ENCODE measurements around the gene SPON1. TPM values are rescaled to one million over a fixed set of nuclear protein-coding genes. Genes with fewer than 3 reads are reported as not detected.
"Not testable (repeated sequence)": the region's sequence is repeated elsewhere in the genome, so short reads cannot be mapped to it uniquely, and the experiment has no call there.

SPON1 gene
- 1.1 and 1.3 TPM in 2 replicates for total RNA-seq

DNA sequence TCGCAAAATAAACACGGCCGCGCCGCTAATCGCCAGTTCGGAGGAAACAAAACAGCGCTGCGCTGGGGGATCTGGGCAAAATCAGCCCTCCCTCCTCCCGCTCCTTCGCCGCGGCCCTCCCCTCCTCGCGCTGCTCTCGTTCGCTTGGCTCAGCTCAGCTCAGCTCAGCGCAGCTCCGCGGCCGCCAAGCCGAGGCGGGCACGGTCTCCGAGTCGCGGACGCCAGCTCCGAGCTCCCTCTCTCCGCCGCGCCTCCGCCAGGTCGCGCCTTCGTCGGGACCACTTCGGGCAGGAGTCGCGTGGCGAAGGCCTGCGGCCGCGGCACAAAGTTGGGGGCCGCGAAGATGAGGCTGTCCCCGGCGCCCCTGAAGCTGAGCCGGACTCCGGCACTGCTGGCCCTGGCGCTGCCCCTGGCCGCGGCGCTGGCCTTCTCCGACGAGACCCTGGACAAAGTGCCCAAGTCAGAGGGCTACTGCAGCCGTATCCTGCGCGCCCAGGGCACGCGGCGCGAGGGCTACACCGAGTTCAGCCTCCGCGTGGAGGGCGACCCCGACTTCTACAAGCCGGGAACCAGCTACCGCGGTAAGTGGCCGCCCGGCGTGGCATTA, at the start of gene SPON1:
TSS of gene SPON1 (plus strand) at position 162 of the 607 bp plus-strand sequence. CDS start at position 344, 182 bp downstream.
- intact Hi-C loops (cut with micrococcal nuclease): no loop called here

DNA sequence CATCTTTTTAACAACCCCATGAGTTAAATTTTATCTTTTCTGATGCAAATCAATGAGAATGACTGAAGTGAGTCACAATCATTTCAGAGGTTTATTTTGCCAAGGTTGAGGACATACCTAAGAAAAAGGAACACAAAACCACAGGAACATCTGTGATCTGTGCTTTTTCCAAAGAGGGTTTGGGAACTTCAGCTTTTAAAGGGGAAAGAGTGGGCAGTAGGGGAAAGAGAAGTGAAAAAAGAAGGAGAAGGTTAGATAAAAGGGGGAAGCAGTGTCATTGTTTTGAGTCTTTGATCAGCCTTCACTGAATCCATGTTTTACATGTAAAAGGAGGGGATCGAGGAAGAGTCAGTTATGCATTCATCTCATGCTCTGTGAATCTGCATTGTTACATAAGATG, 45.3 kb upstream of the SPON1 start:
- intact Hi-C loops (cut with micrococcal nuclease): no loop called here

DNA sequence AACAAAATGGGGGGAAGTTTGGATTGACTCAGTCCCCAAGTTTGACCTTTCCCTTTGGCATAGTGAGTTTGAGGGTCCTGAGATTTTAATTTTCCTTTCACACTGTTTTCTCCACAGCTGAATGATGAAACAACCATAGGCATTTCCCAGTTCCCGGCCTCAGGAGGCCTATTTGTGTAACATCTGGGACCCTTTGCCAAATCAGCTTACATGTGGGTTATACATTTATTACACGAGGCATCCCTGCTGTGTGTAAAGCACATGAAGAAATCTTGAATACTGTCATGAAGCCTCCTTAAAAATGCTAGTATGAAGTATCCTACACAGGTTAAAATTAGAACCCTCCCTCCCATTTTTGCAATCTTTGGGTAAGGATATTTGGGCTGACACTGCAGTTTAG, 44.6 kb upstream of the SPON1 start:
- intact Hi-C loops (cut with micrococcal nuclease): no loop called here

DNA sequence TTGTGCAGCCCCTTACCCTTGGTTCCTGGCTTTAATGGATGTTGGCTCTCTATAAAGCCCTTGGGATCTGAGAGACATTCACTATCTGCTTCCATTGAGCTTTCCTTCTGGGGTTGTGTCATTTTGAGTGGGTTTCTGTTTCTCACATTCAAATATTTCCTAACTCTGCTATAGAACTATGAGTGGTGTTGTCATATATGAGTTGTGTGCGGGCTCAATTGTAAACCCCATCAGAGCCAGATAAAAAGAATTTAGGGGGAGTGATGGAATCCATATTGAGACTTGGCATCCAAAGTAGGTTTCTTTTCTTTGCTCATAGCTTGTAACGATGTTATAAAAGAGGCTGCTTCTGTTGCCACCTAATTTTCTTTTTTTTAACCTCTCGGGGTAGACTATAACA, 41.8 kb upstream of the SPON1 start:
- intact Hi-C loops (cut with micrococcal nuclease): loop anchor here (5.0 to 10.0 kb wide), 2 partner anchors 53 to 256 kb away; partner anchors contain the start of gene FAR1

DNA sequence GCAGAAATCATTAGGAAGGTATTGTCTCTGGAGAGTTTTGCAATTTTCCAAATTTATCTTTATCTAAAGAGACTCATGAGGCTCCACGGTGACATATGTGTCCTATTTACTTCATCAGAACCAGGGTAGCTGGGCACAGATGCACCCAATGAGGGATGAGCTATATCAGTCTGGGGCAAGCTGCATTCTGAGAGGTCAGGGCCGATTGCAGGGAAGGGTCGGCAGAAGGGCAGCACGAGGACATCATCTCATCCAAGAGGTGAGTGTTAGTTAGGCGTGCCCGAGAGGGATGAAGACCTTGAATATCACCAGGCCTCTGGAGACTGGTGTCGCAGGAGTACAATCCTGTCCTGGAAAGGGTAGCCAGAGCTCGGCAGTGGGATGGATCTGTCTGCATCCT, 41.0 kb upstream of the SPON1 start:
- intact Hi-C loops (cut with micrococcal nuclease): loop anchor here (5.0 to 10.0 kb wide), 2 partner anchors 54 to 257 kb away; partner anchors contain the start of gene FAR1

DNA sequence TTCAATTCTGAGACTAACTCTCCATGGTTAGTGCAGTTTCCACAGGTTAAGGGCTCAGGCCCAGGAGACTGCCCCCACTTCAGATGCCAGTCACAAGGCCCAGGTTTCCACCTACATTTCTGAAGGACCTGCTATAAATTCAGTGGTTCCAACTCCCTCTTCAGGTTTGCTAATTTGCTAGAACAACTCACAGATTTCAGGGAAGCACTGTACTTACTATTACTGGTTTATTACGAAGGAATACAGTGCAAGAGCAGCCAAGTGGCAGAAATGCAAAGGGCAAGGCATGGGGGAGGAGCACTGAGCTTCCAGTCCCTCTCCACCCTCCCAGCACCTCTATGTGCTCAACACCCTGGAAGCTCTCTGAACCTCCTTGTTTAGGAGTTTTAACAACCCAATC, 39.3 kb upstream of the SPON1 start:
- intact Hi-C loops (cut with micrococcal nuclease): loop anchor here (5.0 to 10.0 kb wide), 2 partner anchors 56 to 258 kb away; partner anchors contain the start of gene FAR1

DNA sequence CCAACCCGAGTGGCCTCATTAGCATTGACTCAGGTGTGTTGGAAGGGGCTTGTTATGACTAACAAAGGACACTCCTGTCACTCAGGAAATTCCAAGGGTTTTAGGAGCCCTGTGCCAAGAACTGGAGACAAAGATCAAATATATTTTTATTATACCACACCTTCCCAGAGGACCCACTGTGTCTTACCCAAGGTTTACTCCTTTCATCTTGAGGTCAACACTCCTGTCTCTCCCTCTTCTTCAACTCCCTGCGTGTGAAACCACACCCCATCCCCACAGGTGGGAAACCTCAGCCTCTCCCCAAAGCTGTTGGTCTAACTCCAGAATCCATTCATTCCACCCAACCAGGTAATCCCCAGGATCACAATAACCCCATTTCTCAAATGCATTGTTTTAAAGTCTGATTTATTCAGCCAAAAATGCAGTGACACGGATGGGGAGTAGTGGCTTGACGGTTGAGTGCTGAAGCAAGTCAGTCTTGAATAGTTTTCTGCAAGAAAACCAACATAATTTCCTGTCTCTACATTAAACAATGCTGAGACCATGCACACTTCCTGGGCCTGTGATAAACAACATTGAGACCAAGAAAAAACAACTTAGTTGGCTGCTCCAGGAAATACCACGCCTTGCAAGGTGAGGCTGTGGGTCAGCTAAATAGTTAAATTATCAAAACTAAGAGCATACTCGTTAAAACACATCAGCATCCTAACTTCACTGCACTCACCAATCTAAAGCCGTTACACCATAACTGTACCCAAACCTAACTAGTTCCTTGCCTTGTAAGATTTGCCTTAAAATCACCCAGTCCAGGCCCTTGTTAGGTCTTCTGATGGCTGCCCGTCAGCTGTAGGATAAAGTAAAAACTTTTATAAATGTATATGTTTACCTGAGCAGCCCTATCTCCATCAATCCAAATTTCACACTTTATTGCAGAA, 38.5 kb upstream of the SPON1 start:
- intact Hi-C loops (cut with micrococcal nuclease): loop anchor here (1.0 to 10.0 kb wide), 3 partner anchors 16 to 259 kb away; partner anchors contain the start of gene FAR1

DNA sequence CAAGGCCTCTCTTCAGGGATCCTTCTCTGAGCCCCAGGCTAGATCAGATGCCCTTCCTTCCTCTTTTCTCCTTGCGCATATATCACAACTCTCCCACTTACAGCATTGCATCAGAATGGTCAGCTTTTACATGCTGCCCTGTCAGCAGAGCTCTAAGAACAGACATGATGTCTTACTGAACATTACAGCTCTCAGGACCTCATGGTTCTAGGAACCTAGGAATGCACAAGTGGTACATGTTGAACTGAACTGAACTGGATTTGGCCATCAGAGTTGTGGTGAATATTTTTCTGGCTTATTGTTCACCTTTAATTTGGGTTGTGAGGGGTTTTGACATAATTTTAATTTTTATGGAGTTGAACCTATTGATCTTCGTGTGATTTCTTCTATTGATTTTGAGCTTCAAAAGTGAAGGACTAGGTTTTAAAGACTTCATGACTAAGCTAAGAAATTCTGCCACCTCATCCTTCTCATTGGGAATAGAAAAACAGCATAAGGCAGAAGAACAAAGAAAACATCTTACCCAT, 37.7 kb upstream of the SPON1 start:
- intact Hi-C loops (cut with micrococcal nuclease): loop anchor here (1.0 to 10.0 kb wide), 3 partner anchors 15 to 260 kb away; partner anchors contain the start of gene FAR1

DNA sequence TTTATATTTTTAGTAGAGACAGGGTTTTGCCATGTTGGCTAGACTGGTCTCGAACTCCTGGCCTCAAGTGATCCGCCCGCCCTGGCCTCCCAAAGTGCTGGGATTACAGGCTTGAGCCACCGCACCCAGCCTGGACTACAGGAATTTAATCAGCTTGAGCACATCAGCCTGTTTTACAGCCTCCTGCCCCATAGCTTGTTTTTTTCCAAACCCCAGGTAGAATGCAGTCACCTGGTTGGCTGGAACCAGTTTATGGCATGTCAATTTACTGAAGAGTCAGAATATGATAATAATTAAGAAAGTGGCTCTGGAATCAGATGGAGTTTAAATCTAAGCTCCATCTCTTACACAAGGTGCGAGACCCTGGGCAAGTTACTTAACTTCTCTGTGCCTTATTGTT, 36.2 kb upstream of the SPON1 start:
- intact Hi-C loops (cut with micrococcal nuclease): loop anchor here (10.0 kb wide), 1 partner anchor 262 kb away; the partner anchor contains the start of gene FAR1

DNA sequence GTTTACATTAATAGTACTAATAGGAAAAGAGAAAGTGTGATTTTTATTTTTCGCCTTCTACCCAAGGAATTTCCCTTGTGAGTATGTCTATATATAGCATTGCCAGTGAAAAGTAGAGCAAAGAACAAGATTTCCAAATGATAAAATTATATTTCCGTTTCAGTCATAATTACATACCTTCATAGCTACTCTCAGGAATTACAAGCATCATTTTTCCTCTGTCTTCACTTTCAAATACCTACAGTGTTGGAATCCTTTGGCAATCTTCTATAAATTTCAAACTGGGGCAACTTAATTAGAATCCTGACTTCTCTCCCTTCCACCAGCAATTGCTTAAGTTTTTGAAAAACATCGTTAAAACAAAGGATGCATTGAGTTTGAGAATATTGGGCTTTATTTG, 35.5 kb upstream of the SPON1 start:
- intact Hi-C loops (cut with micrococcal nuclease): loop anchor here (10.0 kb wide), 1 partner anchor 262 kb away; the partner anchor contains the start of gene FAR1

DNA sequence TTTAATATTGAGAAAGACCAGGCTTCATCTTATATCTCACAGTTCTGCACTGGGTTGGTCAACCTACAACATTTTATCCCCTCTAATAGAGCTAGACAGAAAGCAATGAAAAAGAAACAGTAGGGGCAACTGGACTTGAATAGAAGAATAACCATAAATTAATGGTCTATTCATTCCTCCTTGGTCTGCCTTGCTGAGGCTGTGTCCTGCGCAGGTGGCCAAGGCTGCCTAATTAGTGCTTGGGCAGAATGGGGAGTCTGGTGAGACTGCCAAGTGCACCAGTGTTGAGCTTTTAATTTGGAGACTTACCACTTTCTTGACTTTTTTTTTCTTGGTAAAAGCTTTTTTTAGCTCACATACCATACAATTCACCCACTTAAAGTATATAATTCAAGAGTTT, 35.0 kb upstream of the SPON1 start:
- intact Hi-C loops (cut with micrococcal nuclease): loop anchor here (10.0 kb wide), 1 partner anchor 263 kb away; the partner anchor contains the start of gene FAR1

DNA sequence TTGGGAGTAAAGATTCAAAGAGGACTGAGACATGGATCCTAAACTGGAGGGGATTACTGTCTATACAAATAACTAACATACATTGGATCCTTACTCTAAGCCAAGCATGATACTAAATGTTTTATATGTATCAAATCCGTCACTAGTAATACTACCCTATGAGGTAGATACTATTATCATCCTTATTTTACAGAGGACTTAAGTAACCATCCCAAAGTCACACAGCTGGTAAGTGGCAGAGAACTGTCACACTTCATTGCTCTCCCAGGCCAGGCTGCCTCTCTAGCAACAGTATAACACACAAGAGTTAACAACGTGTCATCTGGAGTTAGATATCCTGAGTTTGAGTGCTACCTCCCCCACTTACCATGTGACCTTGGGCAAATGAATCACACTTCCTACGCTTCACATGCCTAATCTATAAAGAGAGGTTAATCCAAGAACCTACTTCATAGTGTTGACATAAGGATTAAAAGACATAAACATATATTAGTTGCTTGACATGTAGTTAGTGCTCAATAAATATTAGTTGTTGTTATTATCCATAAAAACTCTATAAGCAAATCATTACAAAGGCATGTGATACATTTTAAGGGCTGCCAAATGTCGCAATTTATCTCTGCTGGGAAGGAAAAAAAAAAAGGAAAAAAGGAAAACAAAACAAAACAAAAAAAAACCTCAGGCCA, 33.8 kb upstream of the SPON1 start:
- intact Hi-C loops (cut with micrococcal nuclease): loop anchor here (10.0 kb wide), 1 partner anchor 264 kb away; the partner anchor contains the start of gene FAR1

DNA sequence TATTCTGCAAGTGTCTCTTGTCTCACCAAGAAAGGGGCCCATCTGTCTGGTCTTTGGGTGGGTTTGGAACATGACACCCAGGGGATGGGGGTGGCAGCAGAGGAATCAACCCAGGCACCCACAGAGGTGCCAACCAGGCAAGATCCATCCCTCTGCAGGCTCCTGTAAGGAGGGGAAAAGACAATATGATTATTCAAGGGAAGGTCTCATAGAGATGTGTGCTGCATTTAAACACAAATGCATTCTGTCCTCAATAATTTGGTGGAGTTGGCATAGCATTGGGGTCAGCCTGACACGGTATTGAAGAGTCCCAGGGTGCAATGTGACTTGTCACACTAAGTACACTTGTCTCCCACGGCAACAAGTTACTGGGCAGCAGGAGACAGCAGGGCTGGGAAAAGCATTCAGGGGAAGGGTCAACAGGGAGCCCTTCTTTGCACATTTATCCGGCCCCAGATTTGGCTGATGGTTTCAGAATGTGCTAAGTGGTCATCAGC, 33.1 kb upstream of the SPON1 start:
- intact Hi-C loops (cut with micrococcal nuclease): loop anchor here (10.0 kb wide), 1 partner anchor 265 kb away; the partner anchor contains the start of gene FAR1

DNA sequence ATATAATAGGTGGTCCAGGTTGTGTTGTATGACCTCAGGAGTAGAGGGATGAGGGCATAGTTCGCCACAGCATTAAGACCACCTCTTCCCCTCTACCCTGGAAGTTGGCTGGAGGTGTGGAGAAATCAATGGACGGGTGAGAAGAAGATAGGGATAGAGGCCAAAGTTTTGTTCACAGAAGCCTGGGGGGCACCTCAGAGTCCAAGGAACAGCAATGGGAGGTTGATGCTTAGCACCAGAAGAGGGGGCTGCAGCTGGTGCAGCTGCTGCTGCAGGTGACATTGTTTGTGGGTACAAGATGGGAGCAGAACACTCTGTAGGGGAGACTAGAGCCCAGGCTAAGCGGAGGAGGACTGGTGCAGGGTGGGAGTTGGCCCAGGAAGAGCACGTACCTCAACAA, 31.2 kb upstream of the SPON1 start:
- intact Hi-C loops (cut with micrococcal nuclease): no loop called here

DNA sequence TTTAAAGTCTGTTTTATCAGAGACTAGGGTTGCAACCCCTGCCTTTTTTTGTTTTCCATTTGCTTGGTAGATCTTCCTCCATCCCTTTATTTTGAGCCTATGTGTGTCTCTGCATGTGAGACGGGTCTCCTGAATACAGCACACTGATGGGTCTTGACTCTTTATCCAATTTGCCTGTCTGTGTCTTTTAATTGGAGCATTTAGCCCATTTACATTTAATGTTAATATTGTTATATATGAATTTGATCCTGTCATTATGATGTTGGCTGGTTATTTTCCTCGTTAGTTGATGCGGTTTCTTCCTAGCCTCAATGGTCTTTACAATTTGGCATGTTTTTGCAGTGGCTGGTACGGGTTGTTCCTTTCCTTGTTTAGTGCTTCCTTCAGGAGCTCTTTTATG, 25.4 kb upstream of the SPON1 start:
- intact Hi-C loops (cut with micrococcal nuclease): not testable (repeated sequence)

DNA sequence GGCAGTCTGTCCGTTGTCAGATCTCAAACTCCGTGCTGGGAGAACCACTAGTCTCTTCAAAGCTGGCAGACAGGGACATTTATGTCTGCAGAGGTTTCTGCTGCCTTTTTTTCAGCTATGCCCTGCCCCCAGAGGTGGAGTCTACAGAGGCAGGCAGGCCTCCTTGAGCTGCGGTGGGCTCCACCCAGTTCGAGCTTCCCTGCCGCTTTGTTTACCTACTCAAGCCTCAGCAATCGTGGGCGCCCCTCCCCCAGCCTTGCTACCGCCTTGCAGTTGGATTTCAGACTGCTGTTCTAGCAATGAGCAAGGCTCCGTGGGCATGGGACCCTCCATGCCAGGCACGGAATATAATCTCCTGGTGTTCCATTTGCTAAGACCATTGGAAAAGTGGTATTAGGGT, 23.7 kb upstream of the SPON1 start:
- intact Hi-C loops (cut with micrococcal nuclease): not testable (repeated sequence)

DNA sequence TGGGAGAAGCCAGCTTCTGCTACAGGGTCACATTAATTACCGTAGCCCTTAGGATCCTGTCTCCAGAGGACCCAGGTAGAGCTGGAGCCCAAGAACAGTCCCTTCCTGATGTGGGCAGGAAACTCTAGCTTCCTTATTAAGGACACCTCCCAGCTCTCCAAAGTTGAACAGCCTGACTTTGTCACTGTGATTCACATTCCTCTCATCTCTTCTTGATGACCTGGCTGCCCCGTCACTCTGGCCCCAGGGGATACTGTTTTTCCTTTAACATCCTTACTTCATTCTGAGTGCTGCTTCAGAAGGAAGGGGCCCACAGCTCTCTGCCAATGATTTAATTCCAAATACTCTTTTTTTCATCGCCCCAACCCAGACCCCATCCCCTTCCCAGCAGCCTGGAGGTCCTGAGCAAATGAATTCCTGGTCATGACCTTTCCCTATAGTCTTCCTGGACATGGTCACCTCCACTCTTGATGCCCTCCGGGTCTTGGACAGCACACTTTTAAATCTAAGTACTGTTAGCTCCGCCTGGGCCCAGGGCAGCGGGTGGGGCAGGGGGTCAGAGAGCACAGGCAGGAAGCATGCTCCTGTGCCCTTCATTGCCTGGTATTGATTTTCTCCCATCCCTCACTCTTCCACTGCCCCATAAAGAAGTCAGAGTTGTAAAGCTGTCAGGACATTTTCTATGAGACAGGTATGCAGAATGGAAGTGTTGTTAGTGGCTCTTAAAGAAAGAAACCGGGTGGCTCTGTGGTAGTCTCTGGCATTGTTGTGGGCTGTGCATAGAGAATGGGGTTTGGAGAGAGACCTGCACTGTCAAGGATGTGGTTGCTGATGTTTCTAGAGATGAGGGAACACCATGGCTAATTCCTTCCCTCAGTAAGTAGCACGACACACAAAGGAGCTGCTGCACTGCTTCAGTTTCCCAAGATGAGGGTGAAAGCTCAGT, 22.3 kb upstream of the SPON1 start:
- intact Hi-C loops (cut with micrococcal nuclease): loop anchor here (1.0 kb wide), 2 partner anchors 16 to 71 kb away; no protein-coding TSS in a partner anchor

DNA sequence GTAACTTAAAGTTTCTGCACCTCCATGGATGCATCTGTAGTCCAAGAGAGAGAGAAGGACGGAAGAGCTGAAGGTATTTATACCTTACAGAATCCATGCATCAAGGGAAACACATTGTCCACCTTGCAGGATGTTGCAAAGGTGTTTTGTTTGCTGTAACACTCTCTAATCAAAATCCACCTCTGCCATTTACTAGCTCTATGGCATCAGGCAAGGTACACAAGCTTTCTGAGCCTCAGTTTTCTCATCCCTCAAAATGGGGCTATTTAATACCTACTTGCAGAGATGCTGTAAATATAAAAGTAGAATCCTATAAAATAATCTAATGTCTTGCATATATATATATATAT, 21.6 kb upstream of the SPON1 start:
- intact Hi-C loops (cut with micrococcal nuclease): loop anchor here (1.0 kb wide), 2 partner anchors 17 to 72 kb away; no protein-coding TSS in a partner anchor

DNA sequence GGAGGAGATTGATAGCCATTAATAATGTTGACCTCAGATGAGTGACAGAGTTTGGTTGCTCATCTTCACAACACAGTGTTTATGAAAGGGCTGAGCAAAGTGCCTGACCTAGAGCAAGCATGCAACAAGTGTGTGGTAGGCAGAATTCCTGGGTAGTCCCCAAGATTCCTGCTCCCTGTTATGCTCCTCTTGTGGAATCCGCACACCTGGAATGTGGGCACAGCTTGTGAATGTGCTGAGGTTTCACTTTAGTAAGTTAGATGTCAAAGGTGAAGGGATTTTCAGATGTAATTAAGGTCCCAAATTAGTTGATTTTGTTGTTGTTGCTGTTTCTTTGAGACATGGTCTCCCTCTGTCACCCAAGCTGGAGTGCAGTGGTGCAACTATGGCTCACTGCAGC, 20.7 kb upstream of the SPON1 start:
- intact Hi-C loops (cut with micrococcal nuclease): no loop called here

DNA sequence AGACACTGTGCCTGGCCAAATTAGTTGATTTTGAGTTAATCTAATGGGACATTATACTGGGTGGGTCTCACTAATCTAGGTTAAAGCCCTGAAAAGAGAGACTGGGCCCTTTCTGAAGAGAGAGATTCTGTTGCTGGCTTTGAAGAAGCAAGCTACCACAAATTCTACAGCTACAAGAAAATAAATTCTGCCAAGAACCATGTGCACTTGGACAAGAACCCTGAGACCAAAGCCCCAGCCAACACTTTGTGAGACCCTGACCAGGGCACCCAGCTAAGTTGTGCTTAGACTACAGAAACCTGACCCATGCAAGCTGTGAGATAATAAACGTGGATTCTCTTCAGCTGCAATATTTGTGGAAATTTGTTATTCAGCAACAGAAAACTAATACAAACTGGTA, 20.1 kb upstream of the SPON1 start:
- intact Hi-C loops (cut with micrococcal nuclease): no loop called here
